Peyer's patch (tissue), 4 donors: ENCODE results near the gene ITPR1. TPM values are rescaled to one million over a fixed set of nuclear protein-coding genes. Genes with fewer than 3 reads are reported as not detected.

Source experiments
- DNase-seq, 3 donors: peaks; one replicate each; pipeline ENCODE4 v3.0.0-alpha.2; 2017 to 2019
- H3K27ac ChIP-seq, 4 donors: fragments of 200-600 bp; sonication (generic); one replicate each; pipeline ENCODE4 v1.5.1; 2016 to 2019
- H3K27me3 ChIP-seq, 2 donors: fragments of 200-600 bp; sonication (generic); one replicate each; pipeline ENCODE4 v1.5.1; 2019
- H3K36me3 ChIP-seq, 3 donors: fragments of 200-600 bp; sonication (generic); one replicate each; pipeline ENCODE4 v1.5.1; 2016 to 2019
- H3K4me1 ChIP-seq, 4 donors: fragments of 200-600 bp; sonication (generic); one replicate each; pipeline ENCODE4 v1.5.1; 2016 to 2019
- H3K4me3 ChIP-seq, 4 donors: fragments of 200-600 bp; sonication (generic); 1 replicate in 3 of 4; 2 replicates in 1 of 4; pipeline ENCODE4 v1.5.1; 2016 to 2019; ENCODE audit warnings: mild to moderate bottlenecking in 1 of 4
- H3K9me3 ChIP-seq, 4 donors: fragments of 200-600 bp; sonication (generic); one replicate each; pipeline ENCODE4 v1.5.1; 2016 to 2019; ENCODE audit warnings: mild to moderate bottlenecking in 1 of 4
- CTCF ChIP-seq, 6 experiments: fragments of 450-650 bp in 4 of 6; fragments of 200-600 bp in 2 of 6; sonication (generic) in 1 of 6; IDR thresholded peaks; one replicate each; pipeline ENCODE4 v1.5.1; 2017 to 2019; ENCODE audit warnings: antibody characterized with exemption in 6 of 6, mild to moderate bottlenecking in 3 of 6, moderate library complexity in 1 of 6
- POLR2A ChIP-seq, 2 donors: fragments of 450-650 bp; IDR thresholded peaks; one replicate each; pipeline ENCODE4 v1.5.1; 2017; ENCODE audit warnings: antibody characterized with exemption in 2 of 2, mild to moderate bottlenecking in 2 of 2, moderate library complexity in 2 of 2
- total RNA-seq, 4 donors: library from RNA; depleted of rRNA; stranded (reverse); fragments of >200 nt; gene quantifications; one replicate each; pipeline ENCODE4 v1.1.0, GENCODE V29; 2016

Gene ITPR1
- total RNA-seq, 4 donors from 2014 or later: 13.3 to 142 (median 22.7) TPM

- no peaks in the 10 kb centered on the region for H3K9me3 ChIP-seq
- DNase-seq: no peak
- TF ChIP-seq POLR2A (IDR thresholded peaks at IDR 0.05) (no peak), CTCF (IDR thresholded peaks at IDR 0.05) (no peak)
- H3K27me3 ChIP-seq: no peaks in the 10 kb centered on the region
- peaks cover 0 to 14% (median 0%) of the 10 kb centered on the region in 3 donors for H3K36me3 ChIP-seq
- H3K4me3 ChIP-seq: no peak overlapping the region
- H3K4me1 ChIP-seq: no peaks in the 10 kb centered on the region
- H3K27ac ChIP-seq: peak overlapping the region in 1 of 4 donors; percentile 19
These were observed 301.2 kb downstream of the ITPR1 start for GRCh38 chr3:4794331-4794730.

- Histone ChIP-seq H3K4me1 (no peaks in the 10 kb centered on the region), H3K27ac (no peak overlapping the region), H3K27me3 (no peaks in the 10 kb centered on the region), H3K36me3 (peaks cover 0 to 13% (median 0%) of the 10 kb centered on the region in 3 donors), H3K4me3 (no peak overlapping the region), H3K9me3 (no peaks in the 10 kb centered on the region)
- TF ChIP-seq POLR2A (IDR thresholded peaks at IDR 0.05) (no peak), CTCF (IDR thresholded peaks at IDR 0.05) (no peak)
- no peak for DNase-seq
These were observed 301.6 kb downstream of the ITPR1 start for GRCh38 chr3:4794798-4795197.

- peaks cover 0 to 13% (median 0%) of the 10 kb centered on the region in 3 donors for H3K36me3 ChIP-seq
- no peak for TF ChIP-seq CTCF (IDR thresholded peaks at IDR 0.05)
- H3K4me3 ChIP-seq: no peak overlapping the region
- no peaks in the 10 kb centered on the region for H3K27me3 ChIP-seq
- no peaks in the 10 kb centered on the region for H3K4me1 ChIP-seq
- DNase-seq: no peak
- no peak overlapping the region for H3K27ac ChIP-seq
- no peaks in the 10 kb centered on the region for H3K9me3 ChIP-seq
These were observed 302.8 kb downstream of the ITPR1 start for GRCh38 chr3:4795905-4796304.

- TF ChIP-seq POLR2A (IDR thresholded peaks at IDR 0.05) (no peak), CTCF (IDR thresholded peaks at IDR 0.05) (no peak)
- Histone ChIP-seq H3K4me3 (no peak overlapping the region), H3K27ac (no peak overlapping the region), H3K4me1 (no peaks in the 10 kb centered on the region), H3K27me3 (no peaks in the 10 kb centered on the region), H3K9me3 (no peaks in the 10 kb centered on the region), H3K36me3 (peaks cover 0 to 7% (median 0%) of the 10 kb centered on the region in 3 donors)
- no peak for DNase-seq
These were observed 304.1 kb downstream of the ITPR1 start for GRCh38 chr3:4797201-4797705.

GRCh38 chr3:4799266-4800256 lies 306.4 kb downstream of the ITPR1 start:
- no peaks in the 10 kb centered on the region for H3K27me3 ChIP-seq
- no peak for DNase-seq
- H3K36me3 ChIP-seq: peaks cover 0 to 6% (median 0%) of the 10 kb centered on the region in 3 donors
- TF ChIP-seq POLR2A (IDR thresholded peaks at IDR 0.05) (no peak), CTCF (IDR thresholded peaks at IDR 0.05) (no peak)
- no peak overlapping the region for H3K27ac ChIP-seq
- no peaks in the 10 kb centered on the region for H3K9me3 ChIP-seq
- no peaks in the 10 kb centered on the region for H3K4me1 ChIP-seq
- H3K4me3 ChIP-seq: no peak overlapping the region
